Activated CD4-positive, alpha-beta memory T cell treated with anti-CD3 and anti-CD28 coated beads, Interleukin-2, amount 10 ng/mL, durations not matched to agents 7 days and 5 days (primary cell): ENCODE results near the gene FAM43B. TPM values are rescaled to one million over a fixed set of nuclear protein-coding genes. Genes with fewer than 3 reads are reported as not detected.

Experiments
- CTCF ChIA-PET: fragments of 350-600 bp; sonication (Branson Sonifier 250); formaldehyde crosslinking; loops from one replicate; lab custom pipeline; 2021; ENCODE audit warnings: antibody characterized with exemption, inconsistent platforms; lab: Charles Lee
- POLR2A ChIA-PET: fragments of 350-600 bp; sonication (Branson Sonifier 250); formaldehyde crosslinking; loops from one replicate; lab custom pipeline; 2021; ENCODE audit warnings: antibody characterized with exemption; lab: Charles Lee
- DNase-seq: peaks from one replicate; pipeline ENCODE4 v3.0.0-alpha.2; 2020
- H3K27ac Mint-ChIP-seq: one replicate; pipeline ENCODE4 v1.8.0; 2021; ENCODE audit warnings: mild to moderate bottlenecking, mixed read lengths
- H3K27me3 Mint-ChIP-seq: one replicate; pipeline ENCODE4 v1.8.0; 2021; ENCODE audit warnings: mixed read lengths
- H3K36me3 Mint-ChIP-seq: one replicate; pipeline ENCODE4 v1.8.0; 2021; ENCODE audit warnings: low read depth, mixed read lengths
- H3K4me1 Mint-ChIP-seq: one replicate; pipeline ENCODE4 v1.8.0; 2021; ENCODE audit warnings: mixed read lengths
- H3K4me3 Mint-ChIP-seq: one replicate; pipeline ENCODE4 v1.8.0; 2021; ENCODE audit warnings: mild to moderate bottlenecking, mixed read lengths
- H3K9me3 Mint-ChIP-seq: one replicate; pipeline ENCODE4 v1.8.0; 2021; ENCODE audit warnings: mixed read lengths
- total RNA-seq, 2 experiments: library from RNA; stranded (reverse); gene quantifications; one replicate each; pipeline ENCODE4 v1.2.3, GENCODE V29; 2021

FAM43B gene
- total RNA-seq, 2 experiments from 2014 or later, result not detected

DNA sequence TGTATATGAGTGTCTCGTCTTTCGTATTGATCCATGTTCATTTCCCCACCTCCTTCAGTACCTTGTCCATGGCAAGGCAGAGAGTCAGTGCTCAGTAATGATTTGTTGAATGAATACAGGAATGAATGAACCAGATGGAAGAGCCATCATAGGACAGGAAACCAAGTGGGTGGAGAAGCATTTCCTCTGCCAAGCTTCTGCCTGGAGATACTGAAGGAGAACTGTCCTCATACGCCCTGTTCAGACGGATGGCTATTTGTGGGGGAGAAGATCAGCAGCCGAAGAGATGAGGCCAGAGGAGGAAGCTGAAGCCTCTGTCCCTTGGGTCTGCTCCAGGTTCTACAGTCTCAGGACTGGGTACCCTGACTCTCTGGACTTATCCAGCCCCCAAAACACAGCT, 5.8 kb downstream of the FAM43B start:
- no peak for DNase-seq
- no peaks in the 10 kb centered on the region for H3K36me3 Mint-ChIP-seq

DNA sequence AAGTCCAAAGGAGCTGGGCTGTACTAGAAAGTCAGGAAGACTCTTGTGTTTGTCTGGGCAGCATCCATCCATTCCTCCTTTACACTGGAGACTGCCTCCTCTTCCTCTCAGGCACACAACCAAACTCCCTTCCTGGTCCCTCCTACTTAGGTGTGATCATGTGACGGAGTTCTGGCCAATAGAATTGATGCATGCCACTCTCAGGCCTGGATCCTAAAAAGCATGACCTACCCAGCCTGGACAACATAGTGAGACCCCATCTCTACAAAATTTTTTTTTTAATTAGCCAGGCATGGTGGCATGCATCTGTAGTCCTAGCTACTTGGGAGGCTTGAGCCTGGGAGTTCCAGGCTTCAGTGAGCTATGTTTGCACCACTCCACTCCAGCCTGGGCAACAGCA, 8.6 kb downstream of the FAM43B start:
- Mint-ChIP-seq H3K27ac (no peak overlapping the region), H3K36me3 (no peaks in the 10 kb centered on the region), H3K4me3 (no peak overlapping the region), H3K4me1 (no peaks in the 10 kb centered on the region), H3K27me3 (peaks cover 16% of the 10 kb centered on the region), H3K9me3 (no peaks in the 10 kb centered on the region)
- ChIA-PET POLR2A (no interaction called here), CTCF (no interaction called here)
- no peak for DNase-seq

More for the DNA sequence above, 5.8 kb downstream of the FAM43B start:
- H3K4me3 Mint-ChIP-seq, result no peak overlapping the region
- POLR2A ChIA-PET, result no interaction called here
- no peak overlapping the region for H3K27ac Mint-ChIP-seq
- no peaks in the 10 kb centered on the region for H3K9me3 Mint-ChIP-seq
- H3K4me1 Mint-ChIP-seq, result peaks cover 2% of the 10 kb centered on the region
- CTCF ChIA-PET, result no interaction called here
- peaks cover 26% of the 10 kb centered on the region for H3K27me3 Mint-ChIP-seq

DNA sequence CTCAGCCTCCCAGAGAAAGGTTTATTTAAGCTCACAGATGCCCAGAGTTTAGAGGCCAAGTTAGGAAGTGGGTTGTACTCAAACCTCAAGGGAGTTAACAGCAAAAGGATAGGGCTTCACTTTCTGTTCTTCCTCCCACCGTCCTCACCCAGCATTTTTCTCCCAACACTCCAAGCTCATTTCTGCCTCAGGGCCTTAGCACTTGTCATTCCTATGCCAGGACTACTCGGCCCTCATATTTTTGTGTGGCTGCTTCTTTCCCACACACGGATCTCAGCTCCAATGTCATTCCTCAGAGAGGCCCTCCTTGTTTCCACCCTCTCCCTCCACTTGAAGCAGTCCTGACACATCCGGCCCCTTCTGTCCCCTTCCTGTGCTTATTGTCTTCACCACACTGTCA, 12.9 kb downstream of the FAM43B start:
- ChIA-PET POLR2A (no interaction called here), CTCF (interaction anchor here (0.6 to 1.7 kb wide), 2 partner anchors 10 to 44 kb away, joined by 3 to 7 read pairs; no protein-coding TSS in a partner anchor)
- H3K9me3 Mint-ChIP-seq, result no peaks in the 10 kb centered on the region
- peaks cover 22% of the 10 kb centered on the region for H3K27me3 Mint-ChIP-seq
- no peak overlapping the region for H3K27ac Mint-ChIP-seq
- H3K4me1 Mint-ChIP-seq, result no peaks in the 10 kb centered on the region
- no peak overlapping the region for H3K4me3 Mint-ChIP-seq
- no peak for DNase-seq
- no peaks in the 10 kb centered on the region for H3K36me3 Mint-ChIP-seq

GRCh38 chr1:20569523-20570098, 17.2 kb downstream of the FAM43B start:
- no peaks in the 10 kb centered on the region for H3K36me3 Mint-ChIP-seq
- H3K27ac Mint-ChIP-seq, result no peak overlapping the region
- ChIA-PET CTCF (no interaction called here), POLR2A (no interaction called here)
- H3K4me3 Mint-ChIP-seq, result no peak overlapping the region
- peaks cover 30% of the 10 kb centered on the region for H3K27me3 Mint-ChIP-seq
- no peaks in the 10 kb centered on the region for H3K4me1 Mint-ChIP-seq
- H3K9me3 Mint-ChIP-seq, result no peaks in the 10 kb centered on the region
- DNase-seq, result no peak

GRCh38 chr1:20571427-20571826, 19.1 kb downstream of the FAM43B start:
- ChIA-PET CTCF (no interaction called here), POLR2A (no interaction called here)
- H3K4me3 Mint-ChIP-seq, result no peak overlapping the region
- H3K27me3 Mint-ChIP-seq, result peaks cover 30% of the 10 kb centered on the region
- no peak for DNase-seq
- H3K27ac Mint-ChIP-seq, result no peak overlapping the region
- H3K9me3 Mint-ChIP-seq, result no peaks in the 10 kb centered on the region
- no peaks in the 10 kb centered on the region for H3K36me3 Mint-ChIP-seq
- H3K4me1 Mint-ChIP-seq, result no peaks in the 10 kb centered on the region

DNA sequence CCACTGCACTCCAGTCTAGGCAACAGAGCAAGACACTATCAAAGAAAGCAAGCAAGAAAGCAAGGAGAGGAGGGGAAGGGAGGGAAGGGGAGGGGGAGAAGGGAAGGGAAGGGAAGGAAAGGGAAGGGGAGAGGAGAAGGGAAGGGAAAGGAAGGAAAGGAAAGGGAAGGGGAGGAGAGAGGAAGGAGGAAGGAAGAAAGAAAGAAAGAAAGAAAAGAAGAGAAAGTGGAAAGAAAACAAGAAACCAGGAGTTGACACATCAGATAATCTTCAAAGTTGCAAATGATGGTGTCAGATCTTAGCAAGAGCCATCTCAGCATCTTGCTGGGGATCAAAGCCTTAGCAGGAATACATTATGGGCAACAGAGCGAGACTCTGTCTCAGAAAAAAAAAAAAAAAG, 21.6 kb downstream of the FAM43B start:
- Mint-ChIP-seq H3K36me3 (no peaks in the 10 kb centered on the region), H3K4me3 (no peak overlapping the region), H3K9me3 (no peaks in the 10 kb centered on the region), H3K27ac (no peak overlapping the region), H3K27me3 (peaks cover 28% of the 10 kb centered on the region), H3K4me1 (no peaks in the 10 kb centered on the region)
- DNase-seq, result no peak
- CTCF ChIA-PET, result interaction anchor here (1.1 to 3.8 kb wide), 4 partner anchors 15 to 1058 kb away, joined by 3 to 37 read pairs (median 3); partner anchors contain the start of genes CDA and PINK1
- POLR2A ChIA-PET, result no interaction called here

- peak; percentile 77 for DNase-seq
- CTCF ChIA-PET, result interaction anchor here (0.7 to 3.8 kb wide), 19 partner anchors 10 to 1057 kb away, joined by 3 to 37 read pairs (median 3); partner anchors contain the start of genes CDA and PINK1
- no peak overlapping the region for H3K4me3 Mint-ChIP-seq
- H3K27ac Mint-ChIP-seq, result no peak overlapping the region
- no peaks in the 10 kb centered on the region for H3K36me3 Mint-ChIP-seq
- H3K27me3 Mint-ChIP-seq, result peaks cover 24% of the 10 kb centered on the region
- POLR2A ChIA-PET, result no interaction called here
- no peaks in the 10 kb centered on the region for H3K9me3 Mint-ChIP-seq
- H3K4me1 Mint-ChIP-seq, result no peaks in the 10 kb centered on the region
These were observed 22.5 kb downstream of the FAM43B start for GRCh38 chr1:20574686-20575540.

- Mint-ChIP-seq H3K27ac (no peak overlapping the region), H3K4me3 (no peak overlapping the region), H3K27me3 (peaks cover 23% of the 10 kb centered on the region), H3K4me1 (no peaks in the 10 kb centered on the region), H3K36me3 (no peaks in the 10 kb centered on the region), H3K9me3 (no peaks in the 10 kb centered on the region)
- POLR2A ChIA-PET, result no interaction called here
- DNase-seq, result no peak
- CTCF ChIA-PET, result interaction anchor here (0.6 to 3.8 kb wide), 17 partner anchors 10 to 615 kb away, joined by 3 to 37 read pairs (median 4); partner anchors contain the start of genes CDA and PINK1
These were observed 23.4 kb downstream of the FAM43B start for GRCh38 chr1:20575541-20576336.

GRCh38 chr1:20578062-20578461, 25.7 kb downstream of the FAM43B start:
- DNase-seq, result no peak
- H3K4me3 Mint-ChIP-seq, result no peak overlapping the region
- peaks cover 18% of the 10 kb centered on the region for H3K27me3 Mint-ChIP-seq
- no peak overlapping the region for H3K27ac Mint-ChIP-seq
- H3K9me3 Mint-ChIP-seq, result no peaks in the 10 kb centered on the region
- no peaks in the 10 kb centered on the region for H3K36me3 Mint-ChIP-seq
- ChIA-PET CTCF (interaction anchor here (3.8 kb wide), 1 partner anchor 55 kb away, joined by 37 read pairs; the partner anchor contains the start of gene PINK1), POLR2A (no interaction called here)
- no peaks in the 10 kb centered on the region for H3K4me1 Mint-ChIP-seq

DNA sequence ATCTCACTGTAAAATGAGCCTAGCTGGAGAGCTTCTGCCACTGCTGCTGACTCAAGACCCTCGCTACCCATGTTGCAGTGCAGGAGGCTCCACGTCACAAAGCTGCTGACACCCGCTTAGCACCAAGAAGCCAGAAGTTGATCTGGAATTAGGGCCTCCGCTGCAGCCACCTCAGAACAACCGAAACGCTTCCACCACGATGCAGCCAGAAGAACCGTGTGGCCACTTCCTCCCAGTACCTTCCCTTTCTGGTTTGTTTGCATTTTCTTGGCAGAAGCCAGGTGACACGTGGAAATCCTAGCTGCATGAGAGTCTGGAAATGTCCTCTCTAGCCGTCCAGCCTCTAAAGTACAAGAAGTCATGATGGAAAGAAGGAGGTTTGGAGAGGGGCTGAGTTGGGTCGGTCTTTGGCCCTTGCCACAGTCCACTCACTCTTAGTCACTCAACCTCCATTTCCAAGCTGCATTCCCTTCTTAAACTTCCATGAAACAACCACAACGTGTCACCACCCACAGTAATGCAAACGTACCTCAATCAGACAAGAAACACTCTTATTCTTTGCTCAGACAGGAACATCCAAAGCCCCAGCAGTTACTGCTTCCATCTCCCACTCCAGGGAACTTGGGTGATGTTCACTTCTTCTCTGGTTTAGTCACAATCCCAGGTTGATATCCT, 26.5 kb downstream of the FAM43B start:
- ChIA-PET CTCF (interaction anchor here (0.6 kb wide), 1 partner anchor 520 kb away, joined by 3 read pairs; no protein-coding TSS in a partner anchor), POLR2A (no interaction called here)
- Mint-ChIP-seq H3K27me3 (peaks cover 12% of the 10 kb centered on the region), H3K4me3 (no peak overlapping the region), H3K27ac (no peak overlapping the region), H3K36me3 (no peaks in the 10 kb centered on the region), H3K9me3 (no peaks in the 10 kb centered on the region), H3K4me1 (no peaks in the 10 kb centered on the region)
- no peak for DNase-seq

DNA sequence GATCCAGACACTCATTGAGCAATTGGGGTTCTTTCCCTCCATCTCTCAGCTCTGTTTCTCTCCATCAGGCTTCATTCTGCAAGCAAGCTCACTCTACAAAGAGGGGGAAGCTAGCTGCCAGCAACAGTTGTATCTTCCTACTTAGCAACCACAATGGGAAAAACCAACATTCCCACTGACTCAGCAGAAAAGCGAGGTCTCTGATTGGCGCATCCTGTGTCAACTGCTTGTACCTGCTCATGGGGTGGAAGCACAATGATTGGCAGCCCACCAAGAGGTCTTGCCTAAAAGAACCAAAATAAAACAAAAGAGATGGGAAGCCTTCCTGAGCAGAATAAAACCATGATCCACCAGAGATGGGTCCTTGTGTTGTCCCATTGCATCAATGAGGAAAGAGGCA, 32.5 kb downstream of the FAM43B start:
- no peaks in the 10 kb centered on the region for H3K36me3 Mint-ChIP-seq
- H3K27me3 Mint-ChIP-seq, result peaks cover 31% of the 10 kb centered on the region
- no peak overlapping the region for H3K27ac Mint-ChIP-seq
- H3K9me3 Mint-ChIP-seq, result no peaks in the 10 kb centered on the region
- H3K4me1 Mint-ChIP-seq, result peaks cover 15% of the 10 kb centered on the region
- POLR2A ChIA-PET, result no interaction called here
- no peak overlapping the region for H3K4me3 Mint-ChIP-seq
- CTCF ChIA-PET, result interaction anchor here (1.9 kb wide), 1 partner anchor 10 kb away, joined by 7 read pairs; no protein-coding TSS in a partner anchor
- no peak for DNase-seq

DNA sequence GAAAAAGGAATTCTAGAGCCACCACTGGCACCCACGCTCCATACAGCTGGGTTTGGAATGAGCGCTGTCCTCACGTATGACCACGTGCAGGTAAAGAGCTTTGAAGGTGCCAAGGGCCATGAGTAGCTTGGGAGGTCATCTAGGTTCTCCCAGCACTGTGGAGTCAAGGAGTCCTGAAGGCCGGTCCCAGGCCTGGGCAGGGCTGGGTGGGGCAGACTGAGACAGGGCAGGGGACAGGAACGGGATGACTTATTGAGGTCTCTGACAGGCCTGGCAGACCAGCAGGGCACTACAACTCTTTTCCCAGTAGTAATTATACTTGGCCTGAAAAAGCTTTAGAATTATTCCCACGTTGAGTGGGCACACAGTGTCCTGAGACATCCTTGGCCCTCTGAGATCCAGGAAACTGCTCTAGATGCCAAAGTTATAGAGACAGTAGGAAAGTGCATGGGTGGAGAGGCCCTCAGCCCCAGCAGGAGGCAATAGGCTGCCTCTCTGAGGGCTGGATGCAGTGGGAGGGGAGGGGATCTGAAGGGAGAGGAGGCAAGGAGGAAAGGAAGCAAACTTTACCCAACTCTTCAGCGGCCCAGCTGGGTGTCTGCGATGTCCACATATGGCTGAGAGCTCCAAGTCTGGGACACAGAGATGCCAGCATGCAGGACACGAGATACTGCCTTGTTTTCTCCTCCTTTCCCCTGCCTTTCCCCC, 34.7 kb downstream of the FAM43B start:
- Mint-ChIP-seq H3K36me3 (no peaks in the 10 kb centered on the region), H3K27me3 (peaks cover 44% of the 10 kb centered on the region), H3K9me3 (no peaks in the 10 kb centered on the region), H3K27ac (no peak overlapping the region), H3K4me1 (peaks cover 15% of the 10 kb centered on the region), H3K4me3 (no peak overlapping the region)
- ChIA-PET POLR2A (no interaction called here), CTCF (interaction anchor here (1.0 to 1.9 kb wide), 4 partner anchors 12 to 609 kb away, joined by 3 to 7 read pairs (median 4); no protein-coding TSS in a partner anchor)
- DNase-seq, result no peak
